A549 (cell line): Measurements from ENCODE around the gene PHOX2A. TPM values are rescaled to one million over a fixed set of nuclear protein-coding genes. Genes with fewer than 3 reads are reported as not detected.

Experiments used
- ATAC-seq, 2 experiments: fragments of 200-7000 bp in 1 of 2; fragments of >200 bp in 1 of 2; cut with Nextera tagmentation in 1 of 2; cut with Tn5 transposase in 1 of 2; 3 replicates each; pipeline versions ENCODE4 v1.8.0 to v1.9.1; 2018 to 2020; ENCODE audit warnings: mild to moderate bottlenecking in 1 of 2, moderate library complexity in 1 of 2
- CTCF ChIA-PET: fragments of 300-600 bp; sonication (Branson Sonifier 250); formaldehyde crosslinking; extraction: SDS; loops from one replicate; lab custom pipeline; 2021; ENCODE audit warnings: antibody characterized with exemption, inconsistent platforms; lab: Yijun Ruan, JAX
- POLR2A ChIA-PET: fragments of 350-600 bp; formaldehyde crosslinking; extraction: SDS; loops from one replicate; lab custom pipeline; 2021; ENCODE audit warnings: antibody characterized with exemption, inconsistent platforms; lab: Yijun Ruan, JAX
- DNase-seq, 2 experiments: peaks; one replicate each; pipeline versions ENCODE4 v3.0.0 to v3.0.0-alpha.2; 2011 to 2016; ENCODE audit warnings: low read depth in 1 of 2, low spot score in 1 of 2
- FAIRE-seq: peaks from 2 replicates; lab custom pipeline; 2011; peaks lifted over from hg19 to GRCh38; lab: Jason Lieb, UNC
- H3K27ac ChIP-seq, 2 experiments: fragments of >200 bp; sonication (Bioruptor Twin); formaldehyde crosslinking; 3 replicates each; pipeline ENCODE4 v1.5.1; 2016 to 2017
- H3K4me1 ChIP-seq: fragments of >200 bp; sonication (Bioruptor Twin); formaldehyde crosslinking; 3 replicates; pipeline ENCODE4 v1.6.1; 2016
- H3K4me2 ChIP-seq: fragments of >200 bp; sonication (Bioruptor Twin); formaldehyde crosslinking; 3 replicates; pipeline ENCODE4 v1.6.1; 2016
- H3K4me3 ChIP-seq: fragments of >200 bp; sonication (Bioruptor Twin); formaldehyde crosslinking; 3 replicates; pipeline ENCODE4 v1.5.1; 2016
- H3K9me3 ChIP-seq: fragments of >200 bp; sonication (Bioruptor Twin); formaldehyde crosslinking; 3 replicates; pipeline ENCODE4 v1.6.1; 2016
- CBX2 ChIP-seq: fragments of 200-600 bp; sonication (generic); IDR thresholded peaks from 2 replicates; pipeline ENCODE4 v1.6.1; 2016; ENCODE audit warnings: low read depth, mild to moderate bottlenecking, borderline replicate concordance
- ELK1 ChIP-seq: fragments of 150-350 bp; IDR thresholded peaks from 2 replicates; pipeline ENCODE4 v1.6.1; 2014; ENCODE audit warnings: low read depth, mild to moderate bottlenecking, low read length
- EP300 ChIP-seq, 2 experiments: fragments of >200 bp; sonication (Bioruptor Twin); formaldehyde crosslinking; IDR thresholded peaks; 2 replicates in 1 of 2; 3 replicates in 1 of 2; pipeline ENCODE4 v1.6.1; 2016 to 2017
- FOSL2 ChIP-seq, 2 experiments: fragments of 450-650 bp in 1 of 2; fragments of >200 bp in 1 of 2; sonication (Bioruptor Twin) in 1 of 2; formaldehyde crosslinking; IDR thresholded peaks; 2 replicates each; pipeline versions ENCODE4 v1.5.0 to v1.6.1; 2016 to 2020; ENCODE audit warnings: mild to moderate bottlenecking in 1 of 2, moderate library complexity in 1 of 2
- FOXS1 ChIP-seq: fragments of 250-450 bp; sonication (Bioruptor Pico); IDR thresholded peaks from 2 replicates; pipeline ENCODE4 v1.5.0; 2020; ENCODE audit warnings: mild to moderate bottlenecking, moderate library complexity
- HOXA7 ChIP-seq: fragments of 250-450 bp; sonication (Bioruptor Pico); IDR thresholded peaks from 2 replicates; pipeline ENCODE4 v1.5.0; 2020; ENCODE audit warnings: mild to moderate bottlenecking, moderate library complexity
- KDM1A ChIP-seq: fragments of 200-600 bp; sonication (generic); IDR thresholded peaks from 2 replicates; pipeline ENCODE4 v1.6.1; 2016; ENCODE audit warnings: low read depth, mild to moderate bottlenecking
- MAFK ChIP-seq: fragments of 450-650 bp; IDR thresholded peaks from 2 replicates; pipeline ENCODE4 v1.6.1; 2014; ENCODE audit not compliant: partially characterized antibody
- MAZ ChIP-seq: fragments of 150-350 bp; IDR thresholded peaks from 2 replicates; pipeline ENCODE4 v1.6.1; 2014; ENCODE audit warnings: antibody characterized with exemption, low read depth, low read length, borderline replicate concordance
- MYC ChIP-seq: IDR thresholded peaks from 2 replicates; pipeline ENCODE4 v1.6.1; 2012; ENCODE audit warnings: mild to moderate bottlenecking, inconsistent platforms, low read length, improper control_type of control experiment, borderline replicate concordance
- NFE2L2 ChIP-seq: fragments of 150-350 bp; conservative IDR thresholded peaks from 2 replicates; pipeline ENCODE4 v1.6.1; 2014; ENCODE audit warnings: low read length
- NPAS2 ChIP-seq: fragments of 250-450 bp; sonication (Bioruptor Pico); IDR thresholded peaks from 2 replicates; pipeline ENCODE4 v1.8.0; 2022; ENCODE audit warnings: mild to moderate bottlenecking, moderate library complexity, borderline replicate concordance
- POLR2A ChIP-seq: IDR thresholded peaks from 2 replicates; pipeline ENCODE4 v1.6.1; 2012; ENCODE audit warnings: mild to moderate bottlenecking, low read length
- SMC3 ChIP-seq: fragments of >200 bp; sonication (Bioruptor Twin); formaldehyde crosslinking; IDR thresholded peaks from 3 replicates; pipeline ENCODE4 v1.6.1; 2018; ENCODE audit warnings: inconsistent platforms
- TP53 ChIP-seq: fragments of 250-450 bp; sonication (Bioruptor Pico); IDR thresholded peaks from 2 replicates; pipeline ENCODE4 v1.5.0; 2021; ENCODE audit warnings: mild to moderate bottlenecking, moderate library complexity
- ZC3H11A ChIP-seq: fragments of 450-650 bp; IDR thresholded peaks from 2 replicates; pipeline ENCODE4 v1.6.1; 2014; ENCODE audit warnings: antibody characterized with exemption, mild to moderate bottlenecking
- ZFP36 ChIP-seq: fragments of 450-650 bp; IDR thresholded peaks from 2 replicates; pipeline ENCODE4 v1.6.1; 2014; ENCODE audit warnings: borderline replicate concordance; ENCODE audit not compliant: partially characterized antibody
- ZNF302 ChIP-seq: fragments of 250-450 bp; sonication (Bioruptor Pico); IDR thresholded peaks from 2 replicates; pipeline ENCODE4 v1.9.0; 2021; ENCODE audit warnings: inconsistent platforms, mild to moderate bottlenecking, moderate library complexity
- WGBS: methylation state at CpG from one replicate; pipeline ENCODE4 v1.1.6; 2017; ENCODE audit errors: missing lambda C conversion rate; 5-methylcytosine and 5-hydroxymethylcytosine counted together
- polyA plus RNA-seq, 4 experiments: library from polyadenylated mRNA; depleted of rRNA in 3 of 4; stranded (reverse); fragments of >200 nt; fragmentation: RNase III in 1 of 4; extraction: RNeasy Plus Mini Kit Qiagen cat#74134 plus additional on column Dnase treatment in 1 of 4; gene quantifications; 2 replicates in 3 of 4; 3 replicates in 1 of 4; pipeline ENCODE4 v1.2.3, GENCODE V29; 2011 to 2017
- TF ChIP-seq, protein P1 (sequence below): IDR thresholded peaks from 2 replicates; pipeline ENCODE4 v1.6.1; 2012
- TF ChIP-seq, protein P2 (sequence below): fragments of >200 bp; sonication (Bioruptor Twin); formaldehyde crosslinking; IDR thresholded peaks from 3 replicates; pipeline ENCODE4 v1.6.1; 2016
- TF ChIP-seq, protein P3 (sequence below): fragments of 250-450 bp; sonication (Bioruptor Pico); IDR thresholded peaks from 2 replicates; pipeline ENCODE4 v1.5.0; 2020; ENCODE audit warnings: low read depth, mild to moderate bottlenecking, moderate library complexity

Gene PHOX2A
- polyA plus RNA-seq, 2 of the 4 experiments (the other 2 are of a cell fraction) = not detected

DNA sequence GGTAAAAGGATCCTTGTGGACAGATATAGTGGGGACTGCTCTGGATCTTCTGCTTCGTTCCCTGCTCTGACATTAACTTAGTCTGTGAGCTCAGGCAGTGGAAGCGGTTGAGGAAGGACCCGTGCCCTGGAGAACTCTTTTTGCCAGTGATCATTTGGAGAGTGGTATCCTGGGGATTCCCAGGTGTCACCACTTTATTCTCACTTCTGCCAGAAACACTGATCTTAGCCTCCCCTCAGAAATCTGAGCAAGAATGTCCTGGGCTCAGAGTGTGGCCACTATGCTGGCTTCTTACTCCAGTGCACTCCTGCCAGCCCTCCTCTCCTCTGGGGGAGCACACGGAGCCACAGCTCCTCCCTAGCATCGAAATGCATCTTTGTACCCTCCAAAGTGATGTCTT is 7.6 kb upstream of the PHOX2A start:
- FAIRE-seq = no peak
- no peak for TF ChIP-seq MYC
- TF ChIP-seq FOSL2 (IDR thresholded peaks at IDR 0.05) = no peak
- no peak for TF ChIP-seq FOSL2 (CRISPR knock-in tag; IDR thresholded peaks at IDR 0.05)
- no peak overlapping the region for H3K4me3 ChIP-seq
- no peak for DNase-seq
- H3K4me1 ChIP-seq = no peaks in the 10 kb centered on the region
- WGBS = 52% methylated on average over 5 of the region's 5 CpGs
- no peak for ATAC-seq
- ChIA-PET CTCF (interaction anchor here (0.6 to 1.2 kb wide), 4 partner anchors 68 to 1619 kb away, joined by 3 to 4 read pairs (median 3); no protein-coding TSS in a partner anchor), POLR2A (no interaction called here)
- H3K9me3 ChIP-seq = peaks cover 7% of the 10 kb centered on the region; the same call in 1 of the 3 replicates
- H3K27ac ChIP-seq = no peak overlapping the region
- no peak overlapping the region for H3K4me2 ChIP-seq

- H3K4me1 ChIP-seq = no peaks in the 10 kb centered on the region
- no peak overlapping the region for H3K4me2 ChIP-seq
- ChIA-PET CTCF (interaction anchor here (0.8 to 1.6 kb wide), 7 partner anchors 10 to 225 kb away, joined by 3 to 4 read pairs (median 3); no protein-coding TSS in a partner anchor), POLR2A (no interaction called here)
- H3K27ac ChIP-seq = no peak overlapping the region
- DNase-seq (no peak), ATAC-seq (peak in 1 of 2 experiments; percentile 42; a peak in 2 of 6 replicates), FAIRE-seq (no peak)
- no peak for TF ChIP-seq ZFP36
- TF ChIP-seq NPAS2 (CRISPR knock-in tag) = no peak
- no peak for TF ChIP-seq POLR2A
- TF ChIP-seq, protein P1, sequence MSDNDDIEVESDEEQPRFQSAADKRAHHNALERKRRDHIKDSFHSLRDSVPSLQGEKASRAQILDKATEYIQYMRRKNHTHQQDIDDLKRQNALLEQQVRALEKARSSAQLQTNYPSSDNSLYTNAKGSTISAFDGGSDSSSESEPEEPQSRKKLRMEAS = no peak
- TF ChIP-seq, protein P2, sequence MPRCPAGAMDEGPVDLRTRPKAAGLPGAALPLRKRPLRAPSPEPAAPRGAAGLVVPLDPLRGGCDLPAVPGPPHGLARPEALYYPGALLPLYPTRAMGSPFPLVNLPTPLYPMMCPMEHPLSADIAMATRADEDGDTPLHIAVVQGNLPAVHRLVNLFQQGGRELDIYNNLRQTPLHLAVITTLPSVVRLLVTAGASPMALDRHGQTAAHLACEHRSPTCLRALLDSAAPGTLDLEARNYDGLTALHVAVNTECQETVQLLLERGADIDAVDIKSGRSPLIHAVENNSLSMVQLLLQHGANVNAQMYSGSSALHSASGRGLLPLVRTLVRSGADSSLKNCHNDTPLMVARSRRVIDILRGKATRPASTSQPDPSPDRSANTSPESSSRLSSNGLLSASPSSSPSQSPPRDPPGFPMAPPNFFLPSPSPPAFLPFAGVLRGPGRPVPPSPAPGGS = no peak
- TF ChIP-seq, protein P3, sequence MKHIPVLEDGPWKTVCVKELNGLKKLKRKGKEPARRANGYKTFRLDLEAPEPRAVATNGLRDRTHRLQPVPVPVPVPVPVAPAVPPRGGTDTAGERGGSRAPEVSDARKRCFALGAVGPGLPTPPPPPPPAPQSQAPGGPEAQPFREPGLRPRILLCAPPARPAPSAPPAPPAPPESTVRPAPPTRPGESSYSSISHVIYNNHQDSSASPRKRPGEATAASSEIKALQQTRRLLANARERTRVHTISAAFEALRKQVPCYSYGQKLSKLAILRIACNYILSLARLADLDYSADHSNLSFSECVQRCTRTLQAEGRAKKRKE (CRISPR knock-in tag) = no peak
- TF ChIP-seq MAFK = peak; percentile 96
- no peak for TF ChIP-seq MAZ
- 70% methylated on average over 13 of the region's 24 CpGs for WGBS
- H3K9me3 ChIP-seq = peaks cover 7% of the 10 kb centered on the region; the same call in 1 of the 3 replicates
- no peak overlapping the region for H3K4me3 ChIP-seq
These were observed 6.9 kb upstream of the PHOX2A start for GRCh38 chr11:72250661-72251464.

- H3K27ac ChIP-seq = no peak overlapping the region
- FAIRE-seq (no peak), ATAC-seq (peak in 1 of 2 experiments; percentile 12; a peak in 2 of 6 replicates), DNase-seq (no peak)
- no peak overlapping the region for H3K4me2 ChIP-seq
- H3K9me3 ChIP-seq = peaks cover 7% of the 10 kb centered on the region; the same call in 1 of the 3 replicates
- no peaks in the 10 kb centered on the region for H3K4me1 ChIP-seq
- 61% methylated on average over 4 of the region's 5 CpGs for WGBS
- CTCF ChIA-PET = interaction anchor here (0.8 to 1.6 kb wide), 5 partner anchors 10 to 29 kb away, joined by 3 read pairs; no protein-coding TSS in a partner anchor
- TF ChIP-seq MAZ = no peak
- POLR2A ChIA-PET = no interaction called here
- H3K4me3 ChIP-seq = no peak overlapping the region
These were observed 6.0 kb upstream of the PHOX2A start for GRCh38 chr11:72249961-72250360.

GRCh38 chr11:72247584-72247983 is 3.6 kb upstream of the PHOX2A start:
- Histone ChIP-seq H3K4me1 (no peaks in the 10 kb centered on the region), H3K27ac (no peak overlapping the region), H3K9me3 (0 out of 3 replicates have a peak, but pooled peaks cover 3% of the 10 kb centered on the region), H3K4me2 (no peak overlapping the region), H3K4me3 (no peak overlapping the region)
- ChIA-PET POLR2A (no interaction called here), CTCF (interaction anchor here (1.2 to 2.8 kb wide), 4 partner anchors 9 to 223 kb away, joined by 3 to 21 read pairs (median 5); no protein-coding TSS in a partner anchor)
- ATAC-seq = no peak
- no peak for FAIRE-seq
- 12% methylated on average over 2 of the region's 2 CpGs for WGBS
- TF ChIP-seq ZC3H11A = no peak
- TF ChIP-seq SMC3 = no peak
- TF ChIP-seq, protein P3 (CRISPR knock-in tag) = no peak
- TF ChIP-seq MAZ = no peak
- TF ChIP-seq EP300 (IDR thresholded peaks at IDR 0.05) = no peak
- no peak for TF ChIP-seq HOXA7 (CRISPR knock-in tag)
- TF ChIP-seq TP53 (CRISPR knock-in tag) = no peak
- TF ChIP-seq FOSL2 (IDR thresholded peaks at IDR 0.05) = no peak
- no peak for TF ChIP-seq FOSL2 (CRISPR knock-in tag; IDR thresholded peaks at IDR 0.05)
- no peak for TF ChIP-seq ELK1
- TF ChIP-seq NFE2L2 = no peak
- TF ChIP-seq FOXS1 (CRISPR knock-in tag) = no peak
- no peak for TF ChIP-seq ZNF302 (CRISPR knock-in tag)
- TF ChIP-seq CBX2 = no peak
- TF ChIP-seq KDM1A = no peak
- DNase-seq = no peak
